ENCODE results near the gene QRFP.

The QRFP gene

GRCh38 chr9:130933114-130934046, 36.8 kb upstream of the QRFP start:
- DNase-seq (ENCODE audit: low read depth): no peak

GRCh38 chr9:130932255-130933079, 35.9 kb upstream of the QRFP start:
- DNase-seq (ENCODE audit: low read depth): no peak

DNA sequence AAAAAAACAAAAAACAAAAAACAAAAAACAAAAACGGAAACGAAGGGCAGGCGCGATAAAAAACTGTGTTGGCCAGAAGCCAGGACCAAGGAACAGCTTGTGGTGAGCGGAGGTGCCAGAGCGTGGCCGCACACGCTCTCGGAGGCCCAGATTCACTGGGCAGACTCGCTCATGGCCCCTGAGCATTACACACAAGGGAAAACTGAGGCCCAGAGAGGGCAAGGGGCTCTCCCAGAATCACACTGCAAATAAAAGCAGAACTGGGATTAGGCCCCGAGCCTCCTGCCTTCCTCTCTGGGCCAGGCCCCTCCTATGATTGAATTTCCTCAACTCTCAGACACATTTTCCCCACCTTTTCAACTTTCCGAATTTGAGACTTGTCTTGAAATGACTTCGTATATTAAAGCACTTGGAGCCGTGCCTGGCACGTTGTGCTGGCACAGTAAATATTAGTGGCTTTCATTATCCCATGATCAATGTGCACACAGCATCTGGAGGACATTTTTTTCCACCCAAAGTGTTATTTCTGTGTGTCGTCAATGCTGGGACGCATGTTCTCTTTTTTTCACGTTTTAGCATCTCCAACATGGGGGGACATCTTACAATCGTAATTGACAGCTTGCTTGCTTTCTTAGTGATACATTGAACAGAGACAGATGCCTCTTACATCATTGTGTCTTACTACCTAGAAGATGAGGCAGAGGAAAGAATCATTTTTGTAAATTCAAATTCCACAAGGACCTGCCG, 35.1 kb upstream of the QRFP start:
- DNase-seq (ENCODE audit: low read depth): no peak

- no peak for DNase-seq (ENCODE audit: low read depth)
Measured at GRCh38 chr9:130930804-130931349, 34.3 kb upstream of the QRFP start.

DNA sequence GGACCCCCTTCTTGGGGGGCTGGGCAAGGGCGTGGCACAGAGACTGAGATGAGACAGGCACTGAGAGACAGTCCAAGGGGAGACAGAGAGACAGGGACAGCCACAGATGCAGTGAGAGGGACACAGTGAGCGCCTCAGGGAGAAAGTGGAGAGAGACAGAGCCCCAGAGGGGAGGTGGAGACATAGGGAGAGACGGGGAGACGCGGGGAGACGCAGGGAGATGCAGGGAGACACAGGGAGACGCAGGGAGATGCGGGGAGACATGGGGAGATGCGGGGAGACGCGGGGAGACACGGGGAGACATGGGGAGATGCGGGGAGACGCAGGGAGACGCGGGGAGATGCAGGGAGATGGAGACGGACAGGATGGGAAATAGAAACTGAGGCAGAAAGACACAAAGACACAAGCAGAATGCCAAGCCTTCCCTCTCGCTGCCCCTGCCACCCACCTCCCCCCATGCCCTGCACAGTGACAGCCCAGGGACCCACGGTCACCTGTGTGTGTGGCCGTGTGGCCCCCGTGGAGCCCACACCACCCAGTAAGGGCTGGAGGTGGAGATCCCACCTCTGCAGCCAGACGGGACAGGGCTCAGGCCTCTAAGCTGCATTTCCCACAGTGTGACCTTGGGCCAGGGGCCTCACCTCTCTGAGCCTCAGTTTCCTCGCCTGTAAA, 33.7 kb upstream of the QRFP start:
- no peak for DNase-seq (ENCODE audit: low read depth)

- DNase-seq (ENCODE audit: low read depth): no peak
Measured at GRCh38 chr9:130929571-130930038, 33.0 kb upstream of the QRFP start.

DNA sequence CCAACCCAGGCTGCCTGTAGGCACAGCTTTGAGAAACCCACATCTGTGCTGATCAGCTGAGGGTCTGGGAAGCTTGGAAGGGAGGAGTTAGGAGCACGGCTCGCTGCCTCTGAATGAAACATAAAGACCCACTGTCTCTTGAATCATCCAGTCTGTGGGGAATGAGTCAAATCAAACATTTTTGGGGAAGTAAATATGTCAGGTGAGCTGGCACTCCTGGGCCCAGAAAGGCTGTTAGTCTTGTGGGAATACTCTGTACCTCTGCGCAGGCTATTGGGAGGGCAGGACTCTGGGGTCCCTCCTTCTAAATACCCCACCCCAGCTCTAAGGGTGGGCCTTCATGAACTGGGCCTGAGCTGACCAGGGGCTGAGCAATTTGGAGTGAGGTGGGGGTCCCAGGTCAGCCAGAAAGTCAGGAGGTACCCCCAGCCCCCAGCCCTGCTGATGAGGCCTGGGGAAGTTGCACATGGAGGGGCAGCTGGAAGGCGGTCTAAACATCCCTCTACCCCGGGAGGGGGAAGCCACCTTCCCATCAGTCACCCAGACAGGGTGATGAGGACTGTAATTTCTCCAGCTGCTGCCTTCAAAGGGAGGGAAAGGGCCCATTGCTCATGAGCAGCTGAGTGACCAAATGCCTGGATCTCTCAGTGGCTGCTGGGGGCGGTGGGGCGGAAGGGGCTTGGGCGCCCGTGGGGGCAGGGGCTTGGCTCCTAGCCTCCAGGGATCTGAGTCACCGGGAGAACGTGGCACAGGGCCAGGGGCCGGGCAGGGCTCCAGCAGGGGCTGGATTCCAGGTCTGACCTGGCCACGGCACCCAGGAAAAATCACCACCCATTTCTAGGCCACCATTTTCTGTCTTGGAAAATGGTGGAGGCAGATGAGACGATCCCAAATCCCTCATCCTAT, 31.6 kb upstream of the QRFP start:
- DNase-seq (ENCODE audit: low read depth): no peak

DNA sequence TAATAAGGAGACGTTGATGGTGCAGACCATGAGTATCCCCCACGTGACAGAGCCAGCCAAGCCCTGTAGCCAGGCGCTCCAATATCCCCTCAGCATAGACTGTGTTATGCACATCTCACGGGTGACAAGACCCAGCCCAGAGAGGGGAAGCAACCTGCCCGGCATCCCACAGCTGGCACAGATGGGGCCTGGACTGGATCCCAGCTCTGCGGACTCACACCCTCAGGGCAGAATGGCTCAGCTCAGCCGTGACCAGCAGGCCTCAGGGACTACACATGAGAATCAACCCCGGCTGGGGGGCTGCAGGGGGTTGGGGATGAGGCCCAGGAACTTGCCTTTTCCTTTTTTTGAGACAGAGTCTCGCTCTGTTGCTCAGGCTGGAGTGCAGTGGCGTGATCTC, 30.7 kb upstream of the QRFP start:
- DNase-seq (ENCODE audit: low read depth): no peak

DNA sequence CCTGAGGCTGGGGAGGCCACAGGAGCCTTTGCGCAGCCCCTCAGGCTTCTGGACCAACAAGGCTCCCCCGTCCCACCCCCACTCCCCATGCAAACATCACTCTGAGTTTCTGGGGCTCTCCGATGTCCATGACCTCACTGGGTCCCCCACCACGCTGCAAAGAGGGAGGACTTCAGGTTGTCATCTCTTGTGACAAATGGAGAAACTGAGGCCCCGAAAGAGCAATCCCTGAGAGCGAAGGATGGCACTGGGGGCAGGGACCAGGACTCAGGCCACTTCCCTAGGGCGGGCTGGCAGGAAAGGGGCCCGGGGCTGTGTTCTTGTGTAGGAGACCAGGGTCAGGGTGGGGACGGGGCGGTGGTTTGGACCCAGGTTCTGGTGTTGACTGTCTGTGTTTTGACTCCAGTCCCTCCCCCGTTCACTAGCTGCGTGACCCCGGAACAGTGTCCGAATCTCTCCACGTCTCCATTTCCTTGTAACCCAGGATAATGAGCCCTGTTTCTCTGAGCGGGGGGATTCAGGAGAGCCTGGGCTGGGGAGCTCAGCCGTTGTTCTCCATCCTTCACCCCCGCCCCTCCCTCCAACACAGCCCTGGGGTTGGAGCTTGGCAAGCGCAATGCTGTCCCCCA, 28.6 kb upstream of the QRFP start:
- DNase-seq (ENCODE audit: low read depth): no peak

DNA sequence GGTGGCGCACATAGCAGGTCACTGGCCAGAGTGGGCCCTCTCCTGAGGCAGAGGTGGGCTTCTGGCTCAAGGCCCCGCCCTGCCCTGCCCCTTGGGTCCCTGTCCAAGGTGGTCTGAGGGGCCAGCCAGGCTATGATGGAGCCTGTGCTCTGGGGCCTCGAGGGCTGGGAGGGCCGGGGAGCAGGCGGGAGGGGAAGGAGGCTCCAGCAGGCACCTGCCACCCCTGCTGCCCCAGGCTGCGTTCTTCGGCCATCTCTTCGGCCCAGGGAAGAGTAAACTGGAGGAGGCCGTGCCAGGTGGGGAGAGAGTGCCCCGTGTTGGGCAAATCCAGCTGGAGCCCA, 27.8 kb upstream of the QRFP start:
- DNase-seq (ENCODE audit: low read depth): no peak

GRCh38 chr9:130923611-130924447, 27.2 kb upstream of the QRFP start:
- no peak for DNase-seq (ENCODE audit: low read depth)

GRCh38 chr9:130922893-130923610, 26.4 kb upstream of the QRFP start:
- no peak for DNase-seq (ENCODE audit: low read depth)

GRCh38 chr9:130921989-130922892, 25.6 kb upstream of the QRFP start:
- DNase-seq (ENCODE audit: low read depth): no peak

- DNase-seq (ENCODE audit: low read depth): no peak
Measured at GRCh38 chr9:130921300-130921988, 24.8 kb upstream of the QRFP start.

DNA sequence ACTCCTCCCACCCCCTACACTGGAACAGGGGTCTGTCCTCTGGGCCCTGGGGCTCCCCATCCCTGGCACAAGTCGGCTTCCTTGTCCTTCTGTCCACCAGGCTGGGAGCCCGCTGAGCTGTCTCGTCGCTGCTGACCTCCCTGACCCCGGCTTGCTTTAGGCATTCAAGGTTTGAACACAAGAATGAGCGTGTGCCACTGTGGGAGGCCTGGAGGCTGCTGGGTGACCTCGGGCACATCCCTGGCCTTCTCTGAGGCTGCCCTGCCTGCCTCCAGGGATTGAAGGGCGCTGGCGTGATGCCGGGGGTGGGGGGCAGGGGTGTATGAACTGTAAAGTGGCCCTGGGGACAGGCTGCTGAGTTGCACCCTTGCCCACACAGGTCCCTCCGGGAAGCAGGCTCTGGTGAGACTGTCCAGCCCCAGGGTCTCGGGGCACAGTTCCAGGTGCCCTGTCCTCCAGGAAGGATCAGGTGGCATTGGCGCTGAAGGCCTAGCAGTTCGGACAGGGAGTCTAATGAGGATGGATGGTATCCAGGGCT, 24.2 kb upstream of the QRFP start:
- no peak for DNase-seq (ENCODE audit: low read depth)

DNA sequence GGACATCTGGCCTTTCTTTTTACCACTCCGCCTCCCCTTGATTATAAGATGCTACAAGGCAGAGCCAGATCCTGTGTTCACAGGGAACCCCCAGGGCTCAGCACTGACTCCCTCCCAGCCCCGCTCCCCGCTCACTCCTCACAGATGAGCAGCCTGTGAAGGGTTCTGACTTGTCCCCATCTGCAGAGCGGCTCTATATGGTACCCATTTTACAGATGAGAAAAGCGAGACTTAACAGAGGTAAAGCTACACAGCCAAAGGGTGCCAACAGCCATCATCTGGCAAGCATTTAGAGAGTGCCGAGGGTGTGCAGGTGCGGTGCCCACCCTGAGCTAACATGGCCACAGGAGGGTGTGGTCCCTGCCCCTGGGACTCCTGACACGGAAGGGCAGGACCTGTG, 23.6 kb upstream of the QRFP start:
- DNase-seq (ENCODE audit: low read depth): no peak

All from stimulated activated CD8-positive, alpha-beta memory T cell treated with anti-CD3 and anti-CD28 coated beads, Interleukin-7, amount 100 ng/mL, for 24 hours (primary cell).